Heart left ventricle (tissue), 16 donors: ENCODE data around the gene CHERP. TPM values are rescaled to one million over a fixed set of nuclear protein-coding genes. Genes with fewer than 3 reads are reported as not detected.

Experiments used
- ATAC-seq, 4 donors: fragments of 200-7000 bp; cut with Tn5 transposase; one replicate each; pipeline ENCODE4 v1.9.1; 2020 to 2022; ENCODE audit warnings: moderate library complexity in 4 of 4, mild to moderate bottlenecking in 3 of 4, moderate number of reproducible peaks in 1 of 4
- DNase-seq, 5 donors: peaks; one replicate each; pipeline ENCODE4 v3.0.0-alpha.2; 2020
- H3K27ac ChIP-seq, 12 donors: fragments of 200-600 bp; sonication (generic) in 4 of 12; one replicate each; pipeline versions ENCODE4 v1.5.0 to v1.8.0; 2016 to 2022; ENCODE audit warnings: mild to moderate bottlenecking in 2 of 12
- H3K27me3 ChIP-seq, 9 donors: fragments of 200-600 bp; sonication (generic) in 2 of 9; one replicate each; pipeline versions ENCODE4 v1.5.1 to v1.8.0; 2016 to 2022; ENCODE audit warnings: mild to moderate bottlenecking in 3 of 9
- H3K36me3 ChIP-seq, 9 donors: fragments of 200-600 bp; sonication (generic) in 2 of 9; one replicate each; pipeline versions ENCODE4 v1.5.0 to v1.8.0; 2018 to 2022; ENCODE audit warnings: mild to moderate bottlenecking in 2 of 9
- H3K4me1 ChIP-seq, 12 donors: fragments of 200-600 bp; sonication (generic) in 4 of 12; one replicate each; pipeline versions ENCODE4 v1.5.0 to v1.8.0; 2016 to 2022; ENCODE audit warnings: mild to moderate bottlenecking in 3 of 12
- H3K4me3 ChIP-seq, 12 donors: fragments of 200-600 bp; sonication (generic) in 4 of 12; one replicate each; pipeline versions ENCODE4 v1.5.0 to v1.8.0; 2017 to 2022; ENCODE audit warnings: mild to moderate bottlenecking in 9 of 12, moderate library complexity in 4 of 12
- H3K9me3 ChIP-seq, 12 donors: fragments of 200-600 bp; sonication (generic) in 4 of 12; one replicate each; pipeline versions ENCODE4 v1.5.0 to v1.8.0; 2016 to 2022; ENCODE audit warnings: mild to moderate bottlenecking in 1 of 12
- CTCF ChIP-seq, 12 donors: fragments of 200-600 bp; sonication (generic) in 4 of 12; IDR thresholded peaks; one replicate each; pipeline versions ENCODE4 v1.5.0 to v1.8.0; 2018 to 2022; ENCODE audit warnings: antibody characterized with exemption in 12 of 12, mild to moderate bottlenecking in 5 of 12
- POLR2A ChIP-seq, 2 donors: fragments of 450-650 bp; IDR thresholded peaks; one replicate each; pipeline ENCODE4 v1.6.1; 2017; ENCODE audit warnings: antibody characterized with exemption in 2 of 2, mild to moderate bottlenecking in 2 of 2, moderate library complexity in 2 of 2
- WGBS, 4 donors: extraction: QIAGEN DNeasy Blood & Tissue Kit in 2 of 4; methylation state at CpG; one replicate each; pipeline versions ENCODE4 v1.1.5 to v1.1.7; 2013 to 2018; 5-methylcytosine and 5-hydroxymethylcytosine counted together
- intact Hi-C, 10 donors: fragments of 100-400 bp; cut with DNase I; formaldehyde crosslinking; loops; one replicate each; pipeline versions ENCODE4 v1.11.1 to v1.14.2; 2022
- polyA plus RNA-seq, 2 donors: library from polyadenylated mRNA; stranded (reverse); fragments of 200-250 nt; gene quantifications; one replicate each; pipeline ENCODE4 v1.2.3, GENCODE V29; 2013
- total RNA-seq, 9 donors: library from RNA; depleted of rRNA in 2 of 9; stranded (reverse); fragments of >200 nt in 2 of 9; fragmentation: NEBNext Ultra II Directional in 3 of 9; extraction: Animal tissue kit (Norgen Biotek cat#: 25700) in 3 of 9; gene quantifications; one replicate each; pipeline versions ENCODE4 v1.1.0 to v1.2.4, GENCODE V29; 2016 to 2023
- donor health status: ischemic (EF 13 %, LVEDD 7.1; RV severe dilation, severe dysfunction).
- donor health status: healthy with polysubstance abuse.
- donor health status: DM: no; HTN: yes; CAD: no.
- donor health status: DM: no; HTN: no; CAD: no.
- donor health status: ischemic (EF 25% LVEDD 6.9; RV normal size, moderate dysfunction).
- donor health status: ischemic (EF 25% LVEDD 5.7; RV mildly dilated, moderate dysfunction).
- donor health status: healthy.
- donor health status: DM: yes; HTN: yes; CAD: no.
- donor health status: ischemic (EF 35%, LVEDD 5.7; RV mildly dilated, moderate dysfunction).
- donor health status: nonischemic (EF 11% LVEDD 7.7; RV severe dilation, severe dysfunction).
- donor health status: DM: yes; HTN: yes; CAD: no.
- donor health status: PGD.
- donor health status: ischemic (EF 29% LVEDD 5.4; RV normal size, mild dysfunction).
- donor health status: nonischemic (EF 23%, LVEDD 6.1; RV moderate dilation, normal function).

CHERP gene
- total and polyA plus RNA-seq, 11 donors: 5.7 to 24.6 (median 16.1) TPM

GRCh38 chr19:16581145-16581970, 39.1 kb upstream of the CHERP start:
- ATAC-seq (peak; percentile 68 to 78 (median 78)), DNase-seq (peak in 3 of 5 donors; percentile 46 to 79 (median 64))
- no peak for TF ChIP-seq CTCF (IDR thresholded peaks at IDR 0.05)
- TF ChIP-seq POLR2A (IDR thresholded peaks at IDR 0.05): no peak
- Histone ChIP-seq H3K27me3 (no peaks in the 10 kb centered on the region), H3K9me3 (no peaks in the 10 kb centered on the region), H3K4me3 (no peak overlapping the region), H3K27ac (peak overlapping the region in 11 of 12 donors; percentile 9 to 84 (median 48)), H3K36me3 (peaks cover 0 to 31% (median 23%) of the 10 kb centered on the region in 9 donors), H3K4me1 (peaks cover 4 to 84% (median 58%) of the 10 kb centered on the region in 12 donors)
- 61 to 76% (median 66%) methylated on average over 11 to 12 of the region's 12 CpGs for WGBS, 4 donors
- intact Hi-C loops: no loop called here

- H3K27ac ChIP-seq: no peak overlapping the region
- TF ChIP-seq CTCF (IDR thresholded peaks at IDR 0.05) (no peak), POLR2A (IDR thresholded peaks at IDR 0.05) (no peak)
- DNase-seq (no peak), ATAC-seq (no peak)
- H3K27me3 ChIP-seq: no peaks in the 10 kb centered on the region
- peaks cover 4 to 72% (median 44%) of the 10 kb centered on the region in 12 donors for H3K4me1 ChIP-seq
- intact Hi-C loops: loop anchor here in 1 of 10 donors (5.0 kb wide), 1 partner anchor 43 kb away; no protein-coding TSS in a partner anchor
- peaks cover 0 to 50% (median 36%) of the 10 kb centered on the region in 9 donors for H3K36me3 ChIP-seq
- no peaks in the 10 kb centered on the region for H3K9me3 ChIP-seq
- no peak overlapping the region for H3K4me3 ChIP-seq
- WGBS, 4 donors: 82 to 89% (median 85%) methylated on average over 4 of the region's 4 CpGs
Observed at GRCh38 chr19:16579381-16579780, 37.1 kb upstream of the CHERP start.

GRCh38 chr19:16577531-16577985, 35.3 kb upstream of the CHERP start:
- Histone ChIP-seq H3K27me3 (no peaks in the 10 kb centered on the region), H3K27ac (peak overlapping the region in 2 of 12 donors; percentile 24 to 46), H3K36me3 (peaks cover 0 to 58% (median 36%) of the 10 kb centered on the region in 9 donors), H3K4me1 (peaks cover 4 to 71% (median 41%) of the 10 kb centered on the region in 12 donors), H3K4me3 (no peak overlapping the region), H3K9me3 (no peaks in the 10 kb centered on the region)
- DNase-seq (peak in 1 of 5 donors; percentile 44), ATAC-seq (no peak)
- intact Hi-C loops: loop anchor here in 1 of 10 donors (5.0 kb wide), 1 partner anchor 45 kb away; no protein-coding TSS in a partner anchor
- WGBS, 4 donors: 58 to 69% (median 64%) methylated on average over 16 to 17 of the region's 17 CpGs
- TF ChIP-seq POLR2A (IDR thresholded peaks at IDR 0.05) (no peak), CTCF (IDR thresholded peaks at IDR 0.05) (no peak)
